Endometrium (tissue), 2 donors: Measurements from ENCODE around the gene KEL.

Experiments
- FAIRE-seq: peaks from 2 replicates; lab custom pipeline; 2012; peaks lifted over from hg19 to GRCh38; lab: Jason Lieb, UNC
- donor health status: control.
- donor health status: control.

KEL gene

DNA sequence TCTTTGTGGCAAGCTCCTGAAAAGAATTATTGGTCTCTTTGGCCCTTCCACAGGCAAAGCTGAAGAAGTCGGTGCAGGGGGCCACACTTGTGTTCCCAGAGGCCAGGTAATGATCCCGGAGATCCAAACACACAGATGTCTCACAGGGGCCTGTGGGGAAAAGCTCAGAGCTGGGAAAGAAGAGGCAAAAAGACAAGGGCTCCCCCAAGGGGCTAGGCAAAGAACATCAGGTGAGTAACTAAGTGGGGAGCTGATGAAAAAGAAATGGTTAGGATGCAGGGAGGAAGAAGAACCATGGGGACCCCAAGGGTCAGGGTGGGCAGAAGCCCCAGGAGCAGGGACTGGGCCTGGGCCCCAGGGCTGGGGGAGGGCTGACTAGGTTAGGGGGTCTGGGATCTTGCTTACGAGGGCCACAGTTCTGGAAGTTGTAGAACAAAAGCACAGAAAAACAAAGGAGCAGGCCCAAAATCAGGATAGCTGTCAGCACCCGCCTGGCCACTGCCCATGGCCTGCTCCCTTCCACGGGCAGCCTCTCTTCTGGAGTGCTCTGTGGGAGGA lies 1.1 kb downstream of the KEL start:
- no peak for FAIRE-seq

DNA sequence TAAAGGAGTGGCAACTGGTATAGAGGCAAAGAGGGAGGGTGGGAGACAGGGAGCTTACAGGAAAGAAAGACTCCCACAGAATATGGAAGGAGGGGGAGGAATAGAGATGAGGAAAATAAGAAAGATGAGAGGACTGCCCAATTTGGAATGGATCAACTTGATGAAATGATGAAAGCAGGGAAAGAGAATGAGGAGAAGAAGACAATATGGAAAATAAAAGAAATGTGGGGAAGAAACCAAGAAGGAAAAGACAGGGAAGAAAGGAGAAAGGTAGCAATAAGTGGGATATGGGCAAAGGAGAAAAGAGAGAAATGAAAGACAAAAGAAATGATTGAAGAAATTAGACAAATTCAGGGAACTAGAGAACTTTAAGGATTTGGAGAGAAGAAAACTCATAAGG lies 3.0 kb downstream of the KEL start:
- no peak for FAIRE-seq

GRCh38 chr7:142957723-142958122 lies 4.4 kb downstream of the KEL start:
- no peak for FAIRE-seq

DNA sequence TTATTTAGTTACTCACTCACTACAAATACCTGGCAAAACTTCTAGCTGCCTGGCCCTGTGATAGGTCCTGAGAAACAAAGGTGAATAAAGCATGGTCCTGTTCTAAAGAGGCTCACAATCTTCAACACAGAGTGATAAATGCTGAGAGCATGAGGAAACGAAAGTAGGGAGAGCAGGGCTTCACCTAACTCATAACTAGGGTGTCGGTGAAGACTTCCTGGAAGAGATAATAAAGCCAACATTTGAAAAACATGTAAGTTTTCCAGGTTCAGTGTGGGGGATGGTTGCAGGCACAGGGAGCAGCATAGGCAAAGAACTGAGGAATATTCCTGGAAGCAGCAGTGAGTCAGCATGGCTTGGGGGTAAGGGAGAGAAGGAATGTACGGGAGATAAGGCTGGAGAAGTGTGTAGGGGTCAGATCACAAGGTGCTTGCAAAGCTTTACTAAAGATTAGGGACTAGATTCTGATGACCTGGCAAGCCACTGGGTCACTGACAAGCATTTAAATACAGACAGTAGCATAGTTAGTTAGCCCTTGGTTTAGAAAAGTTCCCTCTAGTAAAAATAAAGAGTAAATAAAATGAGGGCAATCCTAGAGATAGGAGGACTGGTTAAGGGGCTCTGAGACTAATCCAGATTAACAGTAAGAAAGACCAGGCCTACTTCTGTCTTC lies 5.1 kb downstream of the KEL start:
- FAIRE-seq: no peak

- FAIRE-seq: no peak
Observed at GRCh38 chr7:142954680-142955268, 7.4 kb downstream of the KEL start.

DNA sequence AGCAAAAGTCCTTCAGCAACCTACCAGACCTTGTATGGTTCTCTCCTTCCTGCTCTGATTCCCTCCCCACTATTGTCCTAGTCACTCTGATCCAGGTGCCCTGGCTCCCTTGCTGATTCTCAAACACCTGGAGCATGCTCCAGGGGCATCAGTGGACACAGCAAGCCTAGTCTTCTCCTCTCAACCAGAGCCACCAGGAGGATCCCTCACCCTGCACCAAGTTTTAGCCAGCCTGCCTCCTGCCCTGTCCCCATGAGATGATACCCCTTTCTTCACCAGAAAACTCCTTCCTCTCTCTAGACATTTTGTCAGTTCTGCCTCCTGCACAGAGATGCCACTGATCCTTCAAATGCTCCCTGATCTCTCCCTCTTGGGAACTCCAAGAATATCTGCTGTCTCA lies 11.9 kb downstream of the KEL start:
- no peak for FAIRE-seq

DNA sequence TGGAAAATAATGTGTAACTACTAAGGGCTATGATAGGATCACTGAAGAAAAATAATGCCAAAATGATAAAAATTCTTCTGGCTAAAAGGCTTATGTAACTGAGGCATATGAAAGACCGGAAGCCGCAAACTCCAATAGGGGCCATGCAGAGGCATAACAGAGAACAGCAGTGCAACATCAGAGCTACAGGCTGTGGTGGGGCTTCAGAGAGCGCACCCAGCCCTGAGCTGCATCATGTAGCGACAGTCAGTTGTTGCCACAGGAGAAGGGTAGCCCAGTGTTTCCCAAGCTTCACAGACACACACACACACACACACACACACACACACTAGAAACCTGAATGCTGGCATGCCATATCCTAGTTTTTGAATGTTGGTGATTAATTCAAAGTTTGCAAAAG lies 13.6 kb downstream of the KEL start:
- FAIRE-seq: no peak

DNA sequence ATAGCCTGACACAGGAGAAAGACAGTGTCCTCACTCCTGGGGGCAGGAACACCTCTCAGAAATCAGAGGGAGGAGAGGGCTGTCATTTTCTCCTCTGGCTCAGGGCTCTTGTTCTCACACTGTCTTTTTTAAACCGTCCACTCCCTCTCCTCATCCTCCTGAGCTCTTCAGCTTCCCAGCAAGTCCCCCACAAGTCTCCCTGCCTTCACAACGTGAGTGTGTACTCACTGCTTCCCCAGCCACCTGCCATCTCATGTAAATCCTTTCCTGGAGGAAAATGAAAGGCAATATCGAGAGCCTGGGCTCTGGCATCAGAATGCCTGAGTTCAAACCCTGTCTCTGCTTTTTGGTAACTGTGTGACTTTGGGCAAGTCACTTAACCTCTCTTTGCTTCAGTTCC lies 17.2 kb downstream of the KEL start:
- no peak for FAIRE-seq

GRCh38 chr7:142943706-142944268 lies 18.4 kb downstream of the KEL start:
- FAIRE-seq: no peak

DNA sequence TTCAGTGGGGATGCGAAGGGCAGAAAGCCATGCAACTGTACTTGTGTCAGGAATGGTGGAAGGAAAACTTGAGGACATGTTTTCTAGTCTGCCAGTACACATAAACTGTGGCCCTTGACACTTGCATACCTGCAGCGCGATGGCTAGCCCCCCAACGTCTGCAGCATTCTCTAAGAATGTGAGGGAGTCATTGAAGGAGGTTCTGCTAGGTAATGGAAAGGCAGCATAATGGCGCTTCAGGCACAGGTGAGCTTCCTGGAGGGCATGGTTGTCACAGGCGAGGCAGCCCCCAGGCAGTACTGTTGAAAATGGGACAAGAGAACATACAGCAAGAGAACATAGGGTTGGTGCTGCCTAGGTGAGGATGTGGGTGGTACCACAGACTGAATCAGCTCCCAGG lies 19.4 kb downstream of the KEL start:
- FAIRE-seq: no peak

DNA sequence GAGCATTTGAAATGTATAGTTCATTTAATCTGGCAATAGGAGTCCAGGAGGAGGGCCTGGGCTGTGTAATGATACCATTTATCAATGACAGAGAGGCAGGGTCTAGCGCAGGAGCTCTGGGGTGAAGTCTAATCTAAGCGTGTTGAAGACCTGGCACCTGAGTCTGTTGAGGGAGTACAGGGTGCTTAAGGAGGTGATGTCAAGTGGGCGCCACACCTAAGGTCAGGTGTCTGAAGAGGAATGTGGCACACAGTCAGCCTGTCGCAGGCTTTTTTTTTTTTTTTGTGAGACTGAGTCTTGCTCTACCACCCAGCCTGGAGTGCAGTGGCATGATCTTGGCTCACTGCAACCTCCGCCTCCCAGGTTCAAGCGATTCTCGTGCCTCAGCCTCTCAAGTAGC lies 20.6 kb downstream of the KEL start:
- no peak for FAIRE-seq

- no peak for FAIRE-seq
Observed at GRCh38 chr7:142940966-142941535, 21.1 kb downstream of the KEL start.

DNA sequence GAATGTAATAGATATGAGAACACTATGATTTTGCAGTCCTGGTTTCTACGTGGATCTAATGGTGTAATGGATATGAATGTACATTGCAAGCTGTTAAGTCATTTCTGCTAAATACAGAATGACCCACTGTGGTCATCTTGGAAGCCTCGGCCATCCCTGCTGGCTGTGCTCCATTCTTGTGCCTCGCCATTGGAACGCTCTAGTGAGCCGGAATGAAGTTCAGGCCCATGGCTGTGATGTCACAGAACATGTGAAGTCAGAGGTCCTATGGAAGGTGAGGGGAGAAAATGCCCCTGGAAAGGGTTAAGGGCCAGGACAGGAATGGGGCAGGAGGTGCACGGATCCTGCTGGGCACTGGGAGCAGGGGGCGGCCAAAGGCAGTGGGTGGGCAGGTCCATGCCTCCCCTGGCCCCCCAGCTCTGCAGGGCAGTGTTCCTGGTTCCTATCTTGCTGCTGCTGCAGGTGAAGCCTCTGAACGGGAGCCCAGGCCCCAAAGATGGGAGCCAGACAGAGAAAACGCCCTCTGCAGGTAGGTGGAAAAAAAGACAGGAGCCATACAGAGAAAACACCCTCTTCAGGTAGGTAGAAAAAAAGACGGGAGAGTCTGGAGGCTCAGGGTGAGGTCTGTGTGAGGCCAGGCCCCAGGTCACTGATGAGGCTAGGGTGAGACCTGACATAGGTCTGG lies 22.8 kb downstream of the KEL start, which contains the start of gene LLCFC1:
Gene LLCFC1 (plus strand): TSS at position 259 of the 685 bp plus-strand sequence. CDS start 138 bp downstream, at position 397.
- no peak for FAIRE-seq

DNA sequence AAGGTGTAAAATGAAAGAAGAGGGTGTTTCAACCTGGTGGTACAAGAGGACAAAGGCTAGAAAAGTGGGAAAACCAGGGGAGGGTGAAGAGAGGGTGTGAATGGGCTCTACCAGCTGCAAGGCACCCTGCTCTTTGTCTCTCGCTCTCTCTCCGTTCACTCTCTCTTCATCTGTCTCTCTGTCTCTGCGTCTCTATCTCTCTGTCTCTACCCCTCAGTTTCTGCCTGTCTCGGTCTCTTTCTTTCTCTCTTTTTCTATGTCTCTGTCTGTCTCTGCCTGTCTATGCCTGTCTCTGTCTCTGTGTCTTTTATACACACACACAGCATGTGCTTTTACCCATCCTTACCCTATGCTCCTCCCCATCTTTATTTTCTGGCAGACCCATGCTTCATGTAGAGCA lies 23.6 kb downstream of the KEL start:
- no peak for FAIRE-seq

- no peak for FAIRE-seq
Observed at GRCh38 chr7:142935941-142936565, 26.1 kb downstream of the KEL start.

- no peak for FAIRE-seq
Observed at GRCh38 chr7:142934056-142934455, 28.1 kb downstream of the KEL start.

- no peak for FAIRE-seq
Observed at GRCh38 chr7:142933624-142934023, 28.5 kb downstream of the KEL start, which contains the start of gene TRPV5. TSS of gene TRPV5 (minus strand) at chr7:142933746. CDS start at chr7:142933459, 287 bp downstream.

- no peak for FAIRE-seq
Observed at GRCh38 chr7:142933092-142933475, 29.1 kb downstream of the KEL start.

GRCh38 chr7:142932386-142933091 lies 29.6 kb downstream of the KEL start:
- no peak for FAIRE-seq

DNA sequence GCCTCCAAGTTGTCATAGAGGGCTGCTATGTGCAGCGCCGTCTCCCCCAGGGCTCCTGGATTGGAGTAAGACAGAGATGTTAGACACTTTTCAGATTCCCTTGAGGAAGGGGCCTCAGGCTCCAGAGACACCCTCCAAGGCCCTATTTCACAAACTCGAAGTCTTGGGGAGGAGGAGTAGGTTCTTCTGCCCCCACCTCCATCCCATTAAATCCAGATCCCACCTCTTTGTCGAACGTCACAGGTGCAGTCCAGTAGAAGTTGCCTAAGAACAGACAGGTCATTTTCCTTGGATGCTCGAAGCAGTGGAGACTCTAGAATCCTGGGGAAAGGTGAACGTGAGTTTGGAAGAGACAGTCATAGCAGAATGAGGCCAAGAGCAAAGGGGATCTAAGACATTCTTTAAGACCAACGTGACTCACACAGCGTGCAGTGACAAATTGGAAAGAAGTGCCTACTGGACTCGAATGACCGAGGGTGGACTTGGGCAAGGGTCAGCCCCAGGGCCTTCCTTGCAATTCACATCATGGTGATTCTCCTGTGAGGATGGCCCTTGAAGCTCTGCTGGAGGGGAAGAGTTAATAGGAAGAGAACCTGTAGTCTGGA lies 31.9 kb downstream of the KEL start:
- FAIRE-seq: no peak

GRCh38 chr7:142927949-142928348 lies 34.2 kb downstream of the KEL start:
- no peak for FAIRE-seq
